NCI-H2196 treated with DMSO at 0.1 percent for 48 hours (cell line): Measurements from ENCODE around the gene ZNF296.

Source experiments
- DNase-seq: peaks from one replicate; lab custom pipeline; 2025; ENCODE audit not compliant: unreplicated experiment; lab: John Stamatoyannopoulos, UW

Gene ZNF296

GRCh38 chr19:45087531-45087930 lies 11.3 kb upstream of the ZNF296 start:
- DNase-seq = no peak

DNA sequence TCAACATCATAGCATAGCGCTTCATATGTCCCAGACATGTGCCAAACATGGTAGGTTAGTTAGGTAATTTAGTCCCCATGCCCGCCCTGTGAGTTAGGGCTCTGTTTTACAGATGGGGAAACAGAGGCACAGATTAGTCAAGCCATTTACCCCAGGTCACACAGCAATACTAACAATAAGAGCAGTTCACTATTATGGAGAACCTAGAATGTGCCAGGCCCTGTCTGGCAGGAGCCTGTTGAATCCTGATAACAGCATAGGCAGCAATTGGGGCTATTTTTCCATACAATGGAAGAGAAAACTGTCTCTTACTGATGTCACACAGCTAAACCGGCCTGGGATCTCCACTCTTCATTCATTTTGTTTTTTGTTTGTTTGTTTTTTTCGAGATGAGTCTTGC lies 10.2 kb upstream of the ZNF296 start:
- DNase-seq = no peak

DNA sequence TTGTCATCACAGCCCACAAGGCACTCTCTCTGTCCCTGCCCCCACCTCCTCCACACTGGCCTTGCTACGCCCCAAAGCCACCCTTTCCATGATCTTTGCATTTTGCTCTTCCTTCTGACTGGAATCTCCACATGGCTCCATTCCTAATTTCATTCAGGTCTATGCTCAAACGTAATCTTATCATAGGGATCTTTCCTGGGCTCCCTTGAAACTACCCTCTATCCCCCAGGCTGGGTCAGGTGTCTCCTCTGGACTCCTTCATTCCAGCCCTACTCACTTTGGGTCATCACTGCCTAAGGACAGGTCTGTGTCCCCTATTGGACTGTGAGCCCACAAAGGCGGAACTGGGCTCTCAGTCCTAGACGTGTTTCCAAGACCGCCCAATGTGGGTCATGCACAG lies 5.9 kb upstream of the ZNF296 start:
- DNase-seq = no peak

DNA sequence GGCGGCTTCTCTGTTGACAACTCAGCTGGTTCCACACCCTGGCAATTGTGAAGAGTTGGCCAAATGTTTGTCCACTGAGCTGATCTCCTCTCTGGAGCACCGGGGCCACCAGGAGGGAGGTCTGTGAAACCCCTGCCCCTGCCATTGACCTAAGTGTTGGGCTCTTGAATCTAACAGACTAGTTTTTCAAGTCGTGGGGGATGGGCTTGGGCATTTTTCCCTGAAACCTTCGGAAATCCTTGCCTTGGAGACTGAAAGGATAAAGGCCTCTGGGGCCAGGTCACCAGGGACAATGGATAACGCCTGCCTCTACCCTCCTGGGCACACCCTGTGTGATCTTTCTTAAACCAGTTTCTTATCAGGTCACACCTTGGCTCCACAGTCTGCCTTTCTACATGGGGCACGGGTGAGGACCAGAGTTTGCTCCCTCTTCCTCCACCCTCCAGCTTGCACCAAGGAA lies 3.7 kb upstream of the ZNF296 start:
- DNase-seq = no peak

- DNase-seq = peak; percentile 54
Observed at GRCh38 chr19:45079063-45079910, 3.0 kb upstream of the ZNF296 start, which contains the start of gene GEMIN7. GEMIN7 (plus strand) TSS chr19:45079260; CDS start chr19:45090115, 10,855 bp downstream.

GRCh38 chr19:45078390-45079062 lies 2.2 kb upstream of the ZNF296 start:
- DNase-seq = no peak

GRCh38 chr19:45076851-45077730 lies 813 bp upstream of the ZNF296 start:
- no peak for DNase-seq

DNA sequence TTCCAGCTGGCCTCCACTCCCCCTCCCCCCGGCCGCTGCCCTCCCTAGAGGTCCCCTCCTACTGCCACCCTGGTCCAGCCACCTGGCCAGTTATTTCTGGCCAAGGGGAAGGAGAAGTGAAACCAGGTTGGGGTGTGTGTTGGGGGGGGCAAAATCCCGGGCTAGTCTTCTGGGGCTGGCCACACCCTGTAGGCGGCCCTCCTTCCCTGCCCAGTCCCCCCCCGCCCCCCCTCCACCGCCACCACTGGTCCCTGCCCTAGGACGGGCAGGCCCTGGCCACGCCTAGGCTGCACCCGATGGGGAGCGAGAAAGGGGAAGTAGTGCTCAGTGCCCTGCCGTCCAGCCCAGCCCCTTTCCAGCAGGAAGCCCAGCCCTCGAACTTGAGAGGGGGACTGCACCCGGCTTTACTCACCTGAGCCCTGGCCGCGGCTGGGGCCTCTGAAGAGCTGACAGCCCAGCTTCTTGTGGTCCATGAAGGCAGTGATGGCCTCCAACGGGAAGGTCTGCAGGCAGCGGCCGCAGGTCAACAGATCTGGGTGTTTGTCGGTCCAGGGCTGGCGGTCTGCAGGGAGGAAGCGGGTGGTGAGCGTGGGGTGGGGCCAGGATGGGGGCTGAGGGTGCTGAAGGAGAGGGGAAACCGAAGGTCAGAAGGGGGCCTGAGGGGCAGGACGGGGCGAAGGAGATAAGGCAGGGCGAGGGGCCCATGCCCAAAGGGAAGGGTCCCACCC lies 813 bp downstream of the ZNF296 start:
- peak; percentile 81 for DNase-seq

GRCh38 chr19:45074744-45075300 lies 1.5 kb downstream of the ZNF296 start:
- no peak for DNase-seq

- no peak for DNase-seq
Observed at GRCh38 chr19:45071969-45072790, 4.1 kb downstream of the ZNF296 start.

GRCh38 chr19:45071545-45071938 lies 4.7 kb downstream of the ZNF296 start:
- no peak for DNase-seq

DNA sequence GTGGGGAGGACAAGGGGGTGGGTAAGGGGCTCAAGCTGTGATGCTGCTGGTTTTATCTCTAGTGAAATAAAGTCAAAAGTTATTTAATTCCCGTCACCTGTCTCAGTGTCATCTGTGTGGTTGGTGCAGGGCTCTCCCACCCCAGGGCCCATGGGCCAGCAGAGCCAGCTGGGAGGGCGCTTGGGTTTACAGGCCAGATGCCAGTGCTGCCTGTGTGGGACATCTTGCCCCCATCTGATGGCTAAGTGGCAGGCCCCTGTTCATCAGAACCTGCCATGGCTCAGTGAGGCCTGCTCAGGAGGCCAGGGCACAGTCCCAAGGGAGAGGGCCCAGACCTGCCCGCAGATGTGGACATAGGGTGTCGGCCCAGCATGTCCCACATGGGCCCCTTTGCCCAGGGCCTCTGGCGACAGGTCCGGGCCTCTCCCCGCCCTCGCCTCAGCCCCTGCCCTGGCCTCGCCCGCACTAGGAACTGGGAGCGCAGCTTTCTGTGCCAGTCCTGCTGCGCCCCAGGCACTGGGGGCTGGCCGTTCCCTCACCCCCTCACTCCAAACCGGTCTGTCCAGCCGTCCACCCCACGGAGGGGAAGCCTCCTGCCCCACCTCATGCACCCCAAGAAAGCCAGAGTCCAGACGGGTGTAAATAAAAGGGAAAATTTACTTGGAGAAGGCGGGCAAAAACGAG lies 5.3 kb downstream of the ZNF296 start:
- DNase-seq = no peak

- no peak for DNase-seq
Observed at GRCh38 chr19:45070214-45070613, 6.1 kb downstream of the ZNF296 start.

DNA sequence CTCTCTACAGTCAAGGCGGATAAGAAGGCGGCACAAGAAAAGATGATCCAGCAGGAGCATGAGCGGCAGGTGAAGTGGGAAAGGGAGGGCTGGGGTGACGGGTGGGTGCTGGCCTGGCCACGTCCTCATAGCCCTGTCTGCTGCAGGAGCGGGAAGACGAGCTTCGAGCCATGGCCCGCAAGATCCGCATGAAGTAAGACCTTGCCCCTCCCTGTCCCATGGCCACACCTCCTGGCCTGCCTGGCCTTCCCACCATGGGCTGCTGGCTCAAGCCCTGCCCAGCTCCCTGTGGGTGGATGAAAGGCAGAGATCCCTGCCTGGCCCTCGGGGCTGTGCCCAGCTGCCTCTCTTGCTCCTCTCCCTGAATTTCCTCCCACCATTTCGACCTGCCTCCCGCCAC lies 7.2 kb downstream of the ZNF296 start:
- peak; percentile 52 for DNase-seq

GRCh38 chr19:45068041-45068440 lies 8.2 kb downstream of the ZNF296 start:
- no peak for DNase-seq

- DNase-seq = no peak
Observed at GRCh38 chr19:45066921-45067661, 9.2 kb downstream of the ZNF296 start.

- DNase-seq = no peak
Observed at GRCh38 chr19:45063851-45064801, 12.2 kb downstream of the ZNF296 start.
